Ovary (tissue), 9 donors: ENCODE results near the gene DIS3L2. TPM values are rescaled to one million over a fixed set of nuclear protein-coding genes. Genes with fewer than 3 reads are reported as not detected.

ENCODE experiments used
- DNase-seq, 5 donors: peaks; one replicate each; pipeline ENCODE4 v3.0.0-alpha.2; 2019 to 2020
- H3K27ac ChIP-seq, 2 donors: fragments of 200-600 bp; one replicate each; pipeline versions ENCODE4 v1.5.1 to v1.8.0; 2019 to 2022
- H3K27me3 ChIP-seq: fragments of 200-600 bp; one replicate; pipeline ENCODE4 v1.8.0; 2022
- H3K36me3 ChIP-seq: fragments of 200-600 bp; sonication (generic); one replicate; pipeline ENCODE4 v1.5.1; 2019
- H3K4me1 ChIP-seq: one replicate; pipeline ENCODE4 v1.8.1; 2013; ENCODE audit warnings: mild to moderate bottlenecking, moderate library complexity; ENCODE audit not compliant: insufficient read depth
- H3K4me3 ChIP-seq: fragments of 200-600 bp; sonication (generic); one replicate; pipeline ENCODE4 v1.5.1; 2017
- H3K9me3 ChIP-seq, 2 donors: fragments of 200-600 bp in 1 of 2; sonication (generic) in 1 of 2; one replicate each; pipeline versions ENCODE4 v1.5.1 to v1.8.1; 2013 to 2019; ENCODE audit warnings: mild to moderate bottlenecking in 1 of 2, moderate library complexity in 1 of 2
- CTCF ChIP-seq, 3 donors: fragments of 450-650 bp in 2 of 3; fragments of 200-600 bp in 1 of 3; IDR thresholded peaks; one replicate each; pipeline versions ENCODE4 v1.5.1 to v1.8.0; 2016 to 2022; ENCODE audit warnings: antibody characterized with exemption in 3 of 3, mild to moderate bottlenecking in 1 of 3
- EP300 ChIP-seq: sonication (generic); formaldehyde crosslinking; IDR thresholded peaks from one replicate; pipeline ENCODE4 v1.6.1; 2017; ENCODE audit warnings: antibody characterized with exemption
- POLR2A ChIP-seq: fragments of 450-650 bp; IDR thresholded peaks from one replicate; pipeline ENCODE4 v1.6.1; 2017; ENCODE audit warnings: antibody characterized with exemption, mild to moderate bottlenecking, moderate library complexity
- WGBS, 3 donors: extraction: QIAGEN DNeasy Blood & Tissue Kit in 1 of 3; methylation state at CpG; one replicate each; pipeline versions ENCODE4 v1.1.5 to v1.1.7; 2013 to 2017; 5-methylcytosine and 5-hydroxymethylcytosine counted together
- intact Hi-C, 4 donors: fragments of 100-400 bp; cut with DNase I; formaldehyde crosslinking; loops; one replicate each; pipeline versions ENCODE4 v1.11.0 to v1.15.1; 2022 to 2023
- polyA plus RNA-seq, 2 donors: library from polyadenylated mRNA; stranded (reverse); fragments of 200-250 nt in 1 of 2; fragments of 350-450 nt in 1 of 2; fragmentation: Illumina TruSeq in 1 of 2; extraction: RNeasy Lipid Tissue Mini Kit (QIAGEN cat#74804) in 1 of 2; gene quantifications; one replicate each; pipeline ENCODE4 v1.2.3, GENCODE V29; 2013 to 2014
- total RNA-seq, 7 donors: library from RNA; depleted of rRNA in 2 of 7; stranded (reverse); fragments of >200 nt in 2 of 7; fragmentation: NEBNext Ultra II Directional in 3 of 7; extraction: Animal tissue kit (Norgen Biotek cat#: 25700) in 3 of 7; gene quantifications; one replicate each; pipeline versions ENCODE4 v1.1.0 to v1.2.4, GENCODE V29; 2016 to 2023
- donor health status: DM: no; HTN: no; CAD: no; lungs with moderate emphysema.
- donor health status: DM: no; HTN: no; CAD: no.
- donor health status: Bipolar disorder and iron deficiency.
- donor health status: DM: yes; HTN: yes; CAD: no.
- donor health status: DM: no; HTN: no; CAD: no.
- donor health status: DM: yes; HTN: yes; CAD: no.

Gene DIS3L2
- total and polyA plus RNA-seq, 9 donors = 18.2 to 52.0 (median 32.8) TPM

- no peaks in the 10 kb centered on the region for H3K36me3 ChIP-seq
- DNase-seq = no peak
- H3K4me3 ChIP-seq = no peak overlapping the region
- intact Hi-C loops = no loop called here
- no peaks in the 10 kb centered on the region for H3K9me3 ChIP-seq
- no peaks in the 10 kb centered on the region for H3K4me1 ChIP-seq
- H3K27me3 ChIP-seq = no peaks in the 10 kb centered on the region
- H3K27ac ChIP-seq = no peak overlapping the region
- TF ChIP-seq CTCF (IDR thresholded peaks at IDR 0.05) (no peak), POLR2A (no peak), EP300 (no peak)
- WGBS, 3 donors = 97% methylated on average over 4 of the region's 4 CpGs
These were observed 177.7 kb downstream of the DIS3L2 start for GRCh38 chr2:232139171-232139594.

- intact Hi-C loops = loop anchor here in 3 of 4 donors (5.0 kb wide), 1 partner anchor 213 kb away; the partner anchor contains the start of gene NPPC (in 3 of the 3)
- H3K27me3 ChIP-seq = no peaks in the 10 kb centered on the region
- WGBS, 3 donors = 83 to 94% (median 86%) methylated on average over 2 of the region's 2 CpGs
- TF ChIP-seq CTCF (IDR thresholded peaks at IDR 0.05) = no peak
- H3K4me3 ChIP-seq = no peak overlapping the region
- H3K36me3 ChIP-seq = no peaks in the 10 kb centered on the region
- no peak overlapping the region for H3K27ac ChIP-seq
- no peaks in the 10 kb centered on the region for H3K4me1 ChIP-seq
- H3K9me3 ChIP-seq = no peaks in the 10 kb centered on the region
- DNase-seq = no peak
These were observed 178.5 kb downstream of the DIS3L2 start for GRCh38 chr2:232139786-232140562.

- no peaks in the 10 kb centered on the region for H3K9me3 ChIP-seq
- TF ChIP-seq POLR2A (no peak), EP300 (no peak), CTCF (IDR thresholded peaks at IDR 0.05) (no peak)
- no peaks in the 10 kb centered on the region for H3K27me3 ChIP-seq
- H3K36me3 ChIP-seq = no peaks in the 10 kb centered on the region
- 96 to 100% (median 100%) methylated on average over 1 of the region's 1 CpG for WGBS, 3 donors
- intact Hi-C loops = loop anchor here in 3 of 4 donors (5.0 kb wide), 1 partner anchor 214 kb away; the partner anchor contains the start of gene NPPC (in 3 of the 3)
- H3K4me3 ChIP-seq = no peak overlapping the region
- no peak for DNase-seq
- no peak overlapping the region for H3K27ac ChIP-seq
- H3K4me1 ChIP-seq = no peaks in the 10 kb centered on the region
These were observed 180.1 kb downstream of the DIS3L2 start for GRCh38 chr2:232141591-232141990.

- no peaks in the 10 kb centered on the region for H3K4me1 ChIP-seq
- peak in 4 of 5 donors; percentile 34 to 44 (median 38) for DNase-seq
- no peak for TF ChIP-seq EP300
- TF ChIP-seq POLR2A = no peak
- TF ChIP-seq CTCF (IDR thresholded peaks at IDR 0.05) = peak; percentile 19 to 57 (median 37)
- H3K27me3 ChIP-seq = no peaks in the 10 kb centered on the region
- H3K4me3 ChIP-seq = no peak overlapping the region
- WGBS, 3 donors = 50 to 63% (median 59%) methylated on average over 3 of the region's 3 CpGs
- H3K27ac ChIP-seq = no peak overlapping the region
- H3K36me3 ChIP-seq = no peaks in the 10 kb centered on the region
- intact Hi-C loops = loop anchor here in 3 of 4 donors (5.0 kb wide), 1 partner anchor 215 kb away; the partner anchor contains the start of gene NPPC (in 3 of the 3)
- no peaks in the 10 kb centered on the region for H3K9me3 ChIP-seq
These were observed 180.5 kb downstream of the DIS3L2 start for GRCh38 chr2:232142049-232142448.
